Measurements from ENCODE around the gene DNAH11.
"Not testable (repeated sequence)": the region's sequence is repeated elsewhere in the genome, so short reads cannot be mapped to it uniquely, and the experiment has no call there.

The DNAH11 gene

GRCh38 chr7:21923658-21924057 is 380.8 kb downstream of the DNAH11 start:
- DNase-seq (ENCODE audit: low read depth in 2 of 2) = no peak

- no peak for DNase-seq (ENCODE audit: low read depth in 2 of 2)
Measured at GRCh38 chr7:21926448-21926847, 383.6 kb downstream of the DNAH11 start.

GRCh38 chr7:21927693-21928092 is 384.9 kb downstream of the DNAH11 start:
- no peak for DNase-seq (ENCODE audit: low read depth in 2 of 2)

- DNase-seq (ENCODE audit: low read depth in 2 of 2) = not testable (repeated sequence)
Measured at GRCh38 chr7:21933293-21933692, 390.5 kb downstream of the DNAH11 start.

- DNase-seq (ENCODE audit: low read depth in 2 of 2) = no peak
Measured at GRCh38 chr7:21934808-21935207, 392.0 kb downstream of the DNAH11 start.

GRCh38 chr7:21938463-21938862 is 395.6 kb downstream of the DNAH11 start:
- no peak for DNase-seq (ENCODE audit: low read depth in 2 of 2)

GRCh38 chr7:21939136-21939857 is 396.5 kb downstream of the DNAH11 start:
- peak; percentile 33 to 45 for DNase-seq (ENCODE audit: low read depth in 2 of 2)

GRCh38 chr7:21939858-21940372 is 397.1 kb downstream of the DNAH11 start:
- no peak for DNase-seq (ENCODE audit: low read depth in 2 of 2)

- DNase-seq (ENCODE audit: low read depth in 2 of 2) = no peak
Measured at GRCh38 chr7:21941611-21942141, 398.8 kb downstream of the DNAH11 start.

- DNase-seq (ENCODE audit: low read depth in 2 of 2) = no peak
Measured at GRCh38 chr7:21942955-21943354, 400.1 kb downstream of the DNAH11 start.

- no peak for DNase-seq (ENCODE audit: low read depth in 2 of 2)
Measured at GRCh38 chr7:21943436-21943835, 400.6 kb downstream of the DNAH11 start.

- peak in 1 of 2 experiments; percentile 52 for DNase-seq (ENCODE audit: low read depth in 2 of 2)
Measured at GRCh38 chr7:21944616-21945453, 402.0 kb downstream of the DNAH11 start.

- peak; percentile 57 to 73 for DNase-seq (ENCODE audit: low read depth in 2 of 2)
Measured at GRCh38 chr7:21945454-21946221, 402.8 kb downstream of the DNAH11 start, which contains the start of gene CDCA7L. TSS of gene CDCA7L (minus strand) at chr7:21945899. CDS start at chr7:21945804, 95 bp downstream.

- no peak for DNase-seq (ENCODE audit: low read depth in 2 of 2)
Measured at GRCh38 chr7:21946222-21946709, 403.4 kb downstream of the DNAH11 start.

- no peak for DNase-seq (ENCODE audit: low read depth in 2 of 2)
Measured at GRCh38 chr7:21947056-21947455, 404.2 kb downstream of the DNAH11 start.

- DNase-seq (ENCODE audit: low read depth in 2 of 2) = no peak
Measured at GRCh38 chr7:21947946-21948345, 405.1 kb downstream of the DNAH11 start.

GRCh38 chr7:21948364-21948763 is 405.5 kb downstream of the DNAH11 start:
- no peak for DNase-seq (ENCODE audit: low read depth in 2 of 2)

- DNase-seq (ENCODE audit: low read depth in 2 of 2) = no peak
Measured at GRCh38 chr7:21948887-21949540, 406.2 kb downstream of the DNAH11 start.

All from stimulated activated CD4-positive, alpha-beta T cell treated with anti-CD3 and anti-CD28 coated beads, Interleukin-12 subunit alpha, Interleukin-12 subunit beta, amount 100 ng/mL, for 24 hours (primary cell).